Esophagus squamous epithelium (tissue), 5 donors: ENCODE measurements around the gene GRB7. TPM values are rescaled to one million over a fixed set of nuclear protein-coding genes. Genes with fewer than 3 reads are reported as not detected.

Experiments used
- DNase-seq: peaks from one replicate; lab custom pipeline; 2025; lab: John Stamatoyannopoulos, UW
- H3K27ac ChIP-seq, 4 donors: fragments of 200-600 bp; sonication (generic); one replicate each; pipeline ENCODE4 v1.5.1; 2016 to 2019; ENCODE audit warnings: mild to moderate bottlenecking in 1 of 4
- H3K27me3 ChIP-seq, 4 donors: fragments of 200-600 bp; sonication (generic); 1 replicate in 3 of 4; 2 replicates in 1 of 4; pipeline versions ENCODE4 v1.5.1 to v1.6.0; 2017 to 2021; ENCODE audit warnings: antibody characterized with exemption in 1 of 4
- H3K36me3 ChIP-seq, 3 donors: fragments of 200-600 bp; sonication (generic); one replicate each; pipeline ENCODE4 v1.5.1; 2016 to 2019
- H3K4me1 ChIP-seq, 3 donors: fragments of 200-600 bp; sonication (generic); one replicate each; pipeline ENCODE4 v1.5.1; 2017 to 2019
- H3K4me3 ChIP-seq, 4 donors: fragments of 200-600 bp; sonication (generic); 1 replicate in 3 of 4; 2 replicates in 1 of 4; pipeline ENCODE4 v1.5.1; 2016 to 2019; ENCODE audit warnings: mild to moderate bottlenecking in 2 of 4, moderate library complexity in 1 of 4
- H3K9me3 ChIP-seq, 3 donors: fragments of 200-600 bp; sonication (generic); one replicate each; pipeline ENCODE4 v1.5.1; 2016 to 2019
- POLR2A ChIP-seq, 4 donors: fragments of 450-650 bp; IDR thresholded peaks; one replicate each; pipeline ENCODE4 v1.6.1; 2017; ENCODE audit warnings: antibody characterized with exemption in 4 of 4, mild to moderate bottlenecking in 4 of 4, moderate library complexity in 3 of 4
- WGBS, 2 donors: methylation state at CpG; one replicate each; pipeline ENCODE4 v1.1.5; 2018; 5-methylcytosine and 5-hydroxymethylcytosine counted together
- intact Hi-C: fragments of 100-400 bp; cut with DNase I; formaldehyde crosslinking; loops from one replicate; pipeline ENCODE4 v1.15.0; 2022
- small RNA-seq, 4 donors: library from RNA; depleted of rRNA; stranded (forward); fragments of <200 nt; gene quantifications; one replicate each; pipeline ENCODE3, GENCODE V24; 2016
- total RNA-seq, 4 donors: library from RNA; depleted of rRNA; stranded (reverse); fragments of >200 nt; gene quantifications; one replicate each; pipeline ENCODE4 v1.1.0, GENCODE V29; 2016
- TF ChIP-seq, protein P1 (sequence below), 6 experiments: fragments of 450-650 bp in 4 of 6; fragments of 200-600 bp in 2 of 6; sonication (generic) in 2 of 6; IDR thresholded peaks; one replicate each; pipeline ENCODE4 v1.5.1; 2016 to 2019; ENCODE audit warnings: antibody characterized with exemption in 6 of 6, mild to moderate bottlenecking in 4 of 6, moderate library complexity in 4 of 6
- donor health status: DM: yes; HTN: yes; CAD: no.

The GRB7 gene
- total RNA-seq, 4 donors from 2014 or later, result 25.1 to 62.1 (median 55.9) TPM

DNA sequence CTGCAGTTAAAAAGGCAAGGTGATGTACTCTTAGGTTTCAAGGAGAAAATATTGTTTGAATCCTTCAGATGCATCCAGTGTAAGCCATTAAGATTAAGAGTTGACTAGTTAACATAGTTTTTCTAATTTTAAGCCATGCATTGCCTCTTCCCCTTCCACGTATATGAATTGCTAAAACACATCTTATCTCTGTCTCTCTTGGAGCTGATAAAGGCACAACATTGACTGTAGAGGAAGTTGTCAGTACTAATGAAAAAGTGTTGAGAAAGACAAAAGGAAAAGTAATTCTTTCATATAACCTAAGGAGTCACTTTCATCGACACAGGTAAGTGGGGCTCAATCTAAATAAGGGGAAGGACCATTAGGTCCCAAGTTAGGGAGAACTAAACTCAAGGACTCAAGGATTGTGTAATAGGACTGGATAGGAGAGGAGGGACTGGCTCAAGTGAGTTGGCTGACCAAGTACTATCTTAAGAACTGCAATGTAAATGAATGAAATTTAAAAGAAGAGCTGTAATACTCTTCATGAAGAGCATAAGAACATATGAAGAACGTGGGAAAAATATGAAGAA is 55.6 kb downstream of the GRB7 start:
- no peaks in the 10 kb centered on the region for H3K36me3 ChIP-seq
- peak overlapping the region in 1 of 4 donors; percentile 10 for H3K27ac ChIP-seq
- no peak for DNase-seq
- 58 to 61% methylated on average over 3 of the region's 3 CpGs for WGBS, 2 donors
- TF ChIP-seq, protein P1, sequence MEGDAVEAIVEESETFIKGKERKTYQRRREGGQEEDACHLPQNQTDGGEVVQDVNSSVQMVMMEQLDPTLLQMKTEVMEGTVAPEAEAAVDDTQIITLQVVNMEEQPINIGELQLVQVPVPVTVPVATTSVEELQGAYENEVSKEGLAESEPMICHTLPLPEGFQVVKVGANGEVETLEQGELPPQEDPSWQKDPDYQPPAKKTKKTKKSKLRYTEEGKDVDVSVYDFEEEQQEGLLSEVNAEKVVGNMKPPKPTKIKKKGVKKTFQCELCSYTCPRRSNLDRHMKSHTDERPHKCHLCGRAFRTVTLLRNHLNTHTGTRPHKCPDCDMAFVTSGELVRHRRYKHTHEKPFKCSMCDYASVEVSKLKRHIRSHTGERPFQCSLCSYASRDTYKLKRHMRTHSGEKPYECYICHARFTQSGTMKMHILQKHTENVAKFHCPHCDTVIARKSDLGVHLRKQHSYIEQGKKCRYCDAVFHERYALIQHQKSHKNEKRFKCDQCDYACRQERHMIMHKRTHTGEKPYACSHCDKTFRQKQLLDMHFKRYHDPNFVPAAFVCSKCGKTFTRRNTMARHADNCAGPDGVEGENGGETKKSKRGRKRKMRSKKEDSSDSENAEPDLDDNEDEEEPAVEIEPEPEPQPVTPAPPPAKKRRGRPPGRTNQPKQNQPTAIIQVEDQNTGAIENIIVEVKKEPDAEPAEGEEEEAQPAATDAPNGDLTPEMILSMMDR (IDR thresholded peaks at IDR 0.05), result no peak
- no peak for TF ChIP-seq POLR2A (IDR thresholded peaks at IDR 0.05)
- no peaks in the 10 kb centered on the region for H3K4me1 ChIP-seq
- intact Hi-C loops, result no loop called here
- no peak overlapping the region for H3K4me3 ChIP-seq
- no peaks in the 10 kb centered on the region for H3K9me3 ChIP-seq
- H3K27me3 ChIP-seq, result peaks cover 0 to 20% (median 0%) of the 10 kb centered on the region in 4 donors

DNA sequence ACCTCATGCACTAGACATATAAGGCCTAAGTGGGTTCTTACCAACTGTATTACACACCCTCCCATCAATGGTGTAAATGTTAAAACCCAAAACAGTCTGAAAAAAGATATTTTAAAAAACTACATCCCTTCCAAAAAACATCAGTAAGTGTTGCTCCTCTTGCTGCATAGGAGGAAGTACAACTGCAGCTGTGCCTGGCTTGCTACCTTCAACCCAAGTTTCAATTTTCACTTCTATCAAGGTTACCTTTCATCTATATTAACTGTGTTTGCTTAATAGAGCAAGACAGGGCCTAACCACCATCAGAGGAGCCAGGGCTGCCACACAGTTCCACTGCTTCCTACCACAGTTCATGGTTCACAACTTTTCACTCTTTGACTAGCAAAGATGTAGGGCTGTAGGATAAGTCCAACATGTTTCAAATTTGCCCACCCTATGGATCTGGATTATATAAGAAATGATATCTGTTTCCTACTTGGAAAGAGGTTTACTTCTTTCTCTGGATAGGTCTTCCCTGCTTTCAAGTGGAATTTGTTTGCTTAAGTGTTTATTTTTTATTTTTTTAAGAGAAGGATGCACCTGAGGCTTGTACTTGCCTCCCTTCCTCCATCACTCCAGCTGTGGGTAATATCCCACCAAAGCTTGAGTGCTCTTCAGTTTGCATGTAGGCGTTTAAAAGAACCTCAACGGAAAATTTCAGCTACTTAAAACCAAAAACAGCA is 56.7 kb downstream of the GRB7 start:
- H3K36me3 ChIP-seq, result no peaks in the 10 kb centered on the region
- DNase-seq, result no peak
- intact Hi-C loops, result no loop called here
- H3K4me1 ChIP-seq, result no peaks in the 10 kb centered on the region
- TF ChIP-seq, protein P1 (IDR thresholded peaks at IDR 0.05), result no peak
- peak in 1 of 4 donors; percentile 35 for TF ChIP-seq POLR2A (IDR thresholded peaks at IDR 0.05)
- 50 to 76% methylated on average over 2 of the region's 2 CpGs for WGBS, 2 donors
- H3K27me3 ChIP-seq, result peaks cover 0 to 20% (median 0%) of the 10 kb centered on the region in 4 donors
- H3K27ac ChIP-seq, result peak overlapping the region in 1 of 4 donors; percentile 9
- H3K9me3 ChIP-seq, result no peaks in the 10 kb centered on the region
- H3K4me3 ChIP-seq, result no peak overlapping the region

Small RNA genes lying within 50 kb of the gene (small RNA-seq; reads per million reads assigned to genes)
- 0.27 to 0.62 (median 0.40) reads per million in 4 donors for gene MIR4728

Other genes with a start within 250 kb of the GRB7 start
- gene NEUROD2, start 130.0 kb upstream of the GRB7 start, total RNA-seq, result not detected
- gene PPP1R1B, start 111.0 kb upstream of the GRB7 start, total RNA-seq, result 1 to 10 TPM in 2 of 4 donors, under 1 TPM in 2; 0.23 to 4.8 (median 2.4) TPM
- 10 to 100 TPM; 27.3 to 46.7 (median 33.4) TPM for gene STARD3, start 100.8 kb upstream of the GRB7 start, total RNA-seq
- gene TCAP, start 72.6 kb upstream of the GRB7 start, total RNA-seq, result under 1 TPM; 0.11 to 0.57 (median 0.29) TPM
- 1 to 10 TPM in 2 of 4 donors, under 1 TPM in 2; 0.26 to 8.4 (median 1.3) TPM for gene PNMT, start 69.5 kb upstream of the GRB7 start, total RNA-seq
- 10 to 100 TPM; 10.7 to 34.2 (median 19.2) TPM for gene PGAP3, start 49.9 kb upstream of the GRB7 start, total RNA-seq
- gene ERBB2, start 37.9 kb upstream of the GRB7 start, total RNA-seq, result 100 to 1,000 TPM in 1 of 4 donors, 10 to 100 TPM in 3; 75.2 to 170 (median 86.5) TPM
- 10 to 100 TPM; 44.4 to 55.2 (median 53.2) TPM for gene MIEN1, start 7.4 kb upstream of the GRB7 start, total RNA-seq
- 1 to 10 TPM; 2.1 to 9.0 (median 3.8) TPM for gene IKZF3, start 126.4 kb downstream of the GRB7 start, total RNA-seq
- not detected for gene ZPBP2, start 130.3 kb downstream of the GRB7 start, total RNA-seq
- 1 to 10 TPM in 3 of 4 donors, under 1 TPM in 1; 0.67 to 4.2 (median 1.4) TPM for gene GSDMB, start 180.7 kb downstream of the GRB7 start, total RNA-seq
- 10 to 100 TPM; 13.6 to 35.2 (median 31.2) TPM for gene ORMDL3, start 189.7 kb downstream of the GRB7 start, total RNA-seq
- not detected for gene LRRC3C, start 189.8 kb downstream of the GRB7 start, total RNA-seq
- 1 to 10 TPM; 1.1 to 3.0 (median 1.8) TPM for gene GSDMA, start 225.1 kb downstream of the GRB7 start, total RNA-seq
- 100 to 1,000 TPM in 1 of 4 donors, 10 to 100 TPM in 3; 72.2 to 121 (median 84.7) TPM for gene PSMD3, start 242.9 kb downstream of the GRB7 start, total RNA-seq